Karpas-422 (cell line): ENCODE measurements around the gene ZNF692. TPM values are rescaled to one million over a fixed set of nuclear protein-coding genes. Genes with fewer than 3 reads are reported as not detected.
"Not testable (repeated sequence)": the region's sequence is repeated elsewhere in the genome, so short reads cannot be mapped to it uniquely, and the experiment has no call there.

ENCODE experiments used
- DNase-seq: peaks from one replicate; pipeline ENCODE4 v3.0.0-alpha.2; 2015
- H2AFZ ChIP-seq: fragments of 200-600 bp; sonication (generic); 2 replicates; pipeline ENCODE4 v1.6.1; 2014; ENCODE audit warnings: antibody characterized with exemption, low read length, mixed read lengths
- H3K27ac ChIP-seq: fragments of 200-600 bp; sonication (generic); 2 replicates; pipeline ENCODE4 v1.5.1; 2014; ENCODE audit warnings: mild to moderate bottlenecking, low read length, moderate library complexity
- H3K27me3 ChIP-seq: fragments of 200-600 bp; sonication (generic); 2 replicates; pipeline ENCODE4 v1.6.1; 2014; ENCODE audit warnings: low read length, mixed read lengths
- H3K36me3 ChIP-seq: fragments of 200-600 bp; sonication (generic); 2 replicates; pipeline ENCODE4 v1.6.1; 2014; ENCODE audit warnings: low read length, mixed read lengths; ENCODE audit not compliant: insufficient read depth
- H3K4me1 ChIP-seq: fragments of 200-600 bp; sonication (generic); 2 replicates; pipeline ENCODE4 v1.6.1; 2014; ENCODE audit warnings: mild to moderate bottlenecking, low read length, mixed read lengths
- H3K4me2 ChIP-seq: fragments of 200-600 bp; sonication (generic); 2 replicates; pipeline ENCODE4 v1.6.1; 2014; ENCODE audit warnings: low read length, low read depth, mild to moderate bottlenecking; ENCODE audit not compliant: poor library complexity, severe bottlenecking
- H3K4me3 ChIP-seq: fragments of 200-600 bp; sonication (generic); 2 replicates; pipeline ENCODE4 v1.5.1; 2014; ENCODE audit warnings: mild to moderate bottlenecking, antibody characterized with exemption, low read length, mixed read lengths
- H3K79me2 ChIP-seq: fragments of 200-600 bp; sonication (generic); 2 replicates; pipeline ENCODE4 v1.6.1; 2014; ENCODE audit warnings: mild to moderate bottlenecking, low read length, mixed read lengths
- H3K9ac ChIP-seq: fragments of 200-600 bp; sonication (generic); 2 replicates; pipeline ENCODE4 v1.6.0; 2014; ENCODE audit warnings: low read length
- H3K9me2 ChIP-seq: fragments of 200-600 bp; sonication (generic), shearing (Covaris generic); replicated peaks from 2 replicates; pipeline ENCODE4 v1.6.0; 2014; ENCODE audit warnings: mild to moderate bottlenecking, low read length, moderate library complexity; ENCODE audit not compliant: insufficient read depth
- H3K9me3 ChIP-seq: fragments of 300-700, 200-600 bp; sonication (generic); 2 replicates; pipeline ENCODE4 v1.6.1; 2014; ENCODE audit warnings: low read length, mixed read lengths
- H4K20me1 ChIP-seq: fragments of 200-600 bp; sonication (generic); 2 replicates; pipeline ENCODE4 v1.6.1; 2014; ENCODE audit warnings: mild to moderate bottlenecking, antibody characterized with exemption, low read length, low read depth; ENCODE audit not compliant: insufficient read depth
- total RNA-seq: library from RNA; depleted of rRNA; stranded (reverse); fragments of >200 nt; shearing (Covaris generic); gene quantifications from 2 replicates; pipeline ENCODE4 v1.2.3, GENCODE V29; 2014; ENCODE audit warnings: low replicate concordance

The ZNF692 gene
- total RNA-seq, 1 experiment from 2014 or later: 27.2 TPM

DNA sequence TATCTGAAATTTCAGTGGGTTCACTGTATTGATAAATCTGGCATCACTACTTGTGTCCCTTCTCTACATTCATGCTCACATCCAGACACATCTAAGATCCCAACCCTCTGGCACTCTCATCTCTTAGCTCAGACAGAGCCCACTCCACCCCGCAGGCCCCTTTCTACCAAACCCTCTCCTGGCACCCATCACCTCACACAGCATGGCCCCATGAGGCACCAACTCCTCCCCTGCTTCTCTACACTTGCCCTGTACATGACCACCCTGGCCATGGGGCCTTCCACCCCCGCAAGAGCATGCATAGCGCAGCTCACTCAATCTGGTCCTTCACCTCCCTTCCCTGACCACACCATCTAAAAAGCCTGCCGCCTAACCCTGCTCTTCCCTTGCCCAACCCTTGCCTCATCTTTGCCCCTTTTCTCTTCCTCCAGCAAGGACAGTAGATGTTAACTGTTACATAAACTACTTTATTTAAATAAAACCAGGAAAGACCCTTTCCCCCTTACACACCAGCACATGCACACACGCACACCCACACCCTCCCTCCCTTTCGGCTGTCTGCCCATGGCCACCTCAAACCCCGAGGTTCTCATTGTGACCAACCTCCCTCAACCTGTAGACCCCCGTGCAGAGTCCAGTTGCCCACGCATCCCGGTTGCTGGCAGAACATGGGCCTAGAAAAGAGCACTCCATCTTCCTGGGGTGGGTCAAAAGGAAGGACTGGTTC is 48.7 kb downstream of the ZNF692 start:
- Histone ChIP-seq H3K4me2 (no peak overlapping the region), H3K9me3 (no peaks in the 10 kb centered on the region), H3K9ac (no peak overlapping the region), H3K4me3 (no peak overlapping the region), H3K27ac (no peak overlapping the region), H3K4me1 (peaks cover 30% of the 10 kb centered on the region), H2AFZ (no peak overlapping the region), H3K9me2 (no peaks in the 10 kb centered on the region), H3K79me2 (no peaks in the 10 kb centered on the region), H3K27me3 (no peaks in the 10 kb centered on the region), H4K20me1 (no peaks in the 10 kb centered on the region), H3K36me3 (no peaks in the 10 kb centered on the region)
- DNase-seq: no peak

GRCh38 chr1:248808876-248809275 is 50.0 kb downstream of the ZNF692 start:
- Histone ChIP-seq H3K36me3 (no peaks in the 10 kb centered on the region), H3K4me2 (no peak overlapping the region), H3K9me3 (no peaks in the 10 kb centered on the region), H3K79me2 (no peaks in the 10 kb centered on the region), H3K4me1 (peaks cover 32% of the 10 kb centered on the region), H3K9me2 (no peaks in the 10 kb centered on the region), H3K4me3 (no peak overlapping the region), H3K27me3 (no peaks in the 10 kb centered on the region), H4K20me1 (no peaks in the 10 kb centered on the region), H2AFZ (no peak overlapping the region), H3K9ac (no peak overlapping the region), H3K27ac (no peak overlapping the region)
- DNase-seq: no peak

DNA sequence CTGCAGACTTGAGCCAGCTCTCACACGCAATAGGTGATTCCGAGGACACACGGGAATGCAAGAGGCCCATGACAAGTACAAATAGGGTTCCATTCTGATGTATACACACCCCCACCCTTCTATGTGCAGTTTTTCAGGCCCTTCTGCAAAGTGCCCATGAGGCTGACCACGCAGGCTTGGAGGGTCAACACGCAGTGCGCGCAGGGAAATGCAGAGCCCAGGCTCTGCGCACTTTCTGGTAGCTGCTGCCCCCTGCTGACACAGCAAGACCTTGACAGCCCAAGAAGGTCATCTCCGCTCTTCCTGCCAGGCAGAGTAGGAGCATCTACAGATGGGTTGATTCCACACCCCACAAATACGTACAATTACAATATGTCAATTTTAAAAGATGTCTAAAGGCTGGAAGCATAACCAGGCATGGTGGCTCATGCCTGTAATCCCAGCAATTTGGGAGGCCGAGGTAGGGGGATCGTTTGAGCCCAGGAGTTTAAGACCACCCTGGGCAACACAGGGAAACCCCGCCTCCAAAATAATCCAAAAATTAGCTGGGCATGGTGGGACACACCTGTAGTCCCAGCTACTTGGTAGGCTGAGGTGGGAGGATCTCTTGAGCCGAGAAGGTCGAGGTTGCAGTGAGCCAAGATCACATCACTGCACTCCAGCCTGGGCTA is 51.7 kb downstream of the ZNF692 start:
- H2AFZ ChIP-seq: no peak overlapping the region
- no peak overlapping the region for H3K27ac ChIP-seq
- peaks cover 30% of the 10 kb centered on the region for H3K4me1 ChIP-seq
- H3K9me3 ChIP-seq: no peaks in the 10 kb centered on the region
- no peaks in the 10 kb centered on the region for H4K20me1 ChIP-seq
- peak; percentile 85 for DNase-seq
- H3K4me3 ChIP-seq: no peak overlapping the region
- no peak overlapping the region for H3K9ac ChIP-seq
- H3K27me3 ChIP-seq: no peaks in the 10 kb centered on the region
- H3K9me2 ChIP-seq: no peaks in the 10 kb centered on the region
- H3K4me2 ChIP-seq: no peak overlapping the region
- H3K79me2 ChIP-seq: no peaks in the 10 kb centered on the region
- H3K36me3 ChIP-seq: no peaks in the 10 kb centered on the region

GRCh38 chr1:248805876-248806275 is 53.0 kb downstream of the ZNF692 start:
- H2AFZ ChIP-seq: peak overlapping the region; percentile 57; the same call in 1 of the 2 replicates
- H3K4me2 ChIP-seq: peak overlapping the region; percentile 92
- H3K9ac ChIP-seq: peak overlapping the region; percentile 75
- no peaks in the 10 kb centered on the region for H3K79me2 ChIP-seq
- peak overlapping the region; percentile 96 for H3K27ac ChIP-seq
- H3K27me3 ChIP-seq: no peaks in the 10 kb centered on the region
- H3K4me3 ChIP-seq: peak overlapping the region; percentile 64
- peak; percentile 51 for DNase-seq
- no peaks in the 10 kb centered on the region for H3K36me3 ChIP-seq
- H3K9me3 ChIP-seq: no peaks in the 10 kb centered on the region
- peaks cover 30% of the 10 kb centered on the region for H3K4me1 ChIP-seq
- no peaks in the 10 kb centered on the region for H3K9me2 ChIP-seq
- H4K20me1 ChIP-seq: no peaks in the 10 kb centered on the region

GRCh38 chr1:248804771-248805681 is 53.9 kb downstream of the ZNF692 start:
- DNase-seq: peak; percentile 94
- H3K9me2 ChIP-seq: no peaks in the 10 kb centered on the region
- H4K20me1 ChIP-seq: no peaks in the 10 kb centered on the region
- H3K27me3 ChIP-seq: no peaks in the 10 kb centered on the region
- peak overlapping the region; percentile 64 for H3K4me3 ChIP-seq
- H3K4me2 ChIP-seq: peak overlapping the region; percentile 92
- no peaks in the 10 kb centered on the region for H3K79me2 ChIP-seq
- H3K9me3 ChIP-seq: no peaks in the 10 kb centered on the region
- H3K36me3 ChIP-seq: no peaks in the 10 kb centered on the region
- peak overlapping the region; percentile 82 for H2AFZ ChIP-seq
- peaks cover 30% of the 10 kb centered on the region for H3K4me1 ChIP-seq
- H3K27ac ChIP-seq: peak overlapping the region; percentile 96
- peak overlapping the region; percentile 75 for H3K9ac ChIP-seq

DNA sequence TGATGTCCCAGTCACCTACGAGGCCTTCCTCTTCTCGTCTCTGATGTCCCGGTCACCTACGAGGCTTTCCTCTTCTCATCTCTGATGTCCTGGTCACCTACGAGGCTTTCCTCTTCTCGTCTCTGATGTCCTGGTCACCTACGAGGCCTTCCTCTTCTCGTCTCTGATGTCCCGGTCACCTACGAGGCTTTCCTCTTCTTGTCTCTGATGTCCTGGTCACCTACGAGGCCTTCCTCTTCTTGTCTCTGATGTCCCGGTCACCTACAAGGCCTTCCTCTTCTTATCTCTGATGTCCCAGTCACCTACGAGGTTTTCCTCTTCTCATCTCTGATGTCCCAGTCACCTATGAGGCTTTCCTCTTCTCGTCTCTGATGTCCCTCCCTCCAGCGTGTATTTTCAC is 55.4 kb downstream of the ZNF692 start:
- not testable (repeated sequence) for H3K9ac ChIP-seq, H3K36me3 ChIP-seq, H3K27ac ChIP-seq, H3K27me3 ChIP-seq, H3K9me3 ChIP-seq, H2AFZ ChIP-seq, H3K4me2 ChIP-seq, H3K79me2 ChIP-seq, H3K9me2 ChIP-seq, DNase-seq, H3K4me3 ChIP-seq, H4K20me1 ChIP-seq
- H3K4me1 ChIP-seq: peaks cover 30% of the 10 kb centered on the region

GRCh38 chr1:248802454-248802853 is 56.4 kb downstream of the ZNF692 start:
- no peak overlapping the region for H3K27ac ChIP-seq
- H3K4me2 ChIP-seq: no peak overlapping the region
- DNase-seq: no peak
- peaks cover 30% of the 10 kb centered on the region for H3K4me1 ChIP-seq
- no peak overlapping the region for H3K9ac ChIP-seq
- no peaks in the 10 kb centered on the region for H3K36me3 ChIP-seq
- H3K79me2 ChIP-seq: no peaks in the 10 kb centered on the region
- H2AFZ ChIP-seq: no peak overlapping the region
- H3K27me3 ChIP-seq: no peaks in the 10 kb centered on the region
- no peak overlapping the region for H3K4me3 ChIP-seq
- no peaks in the 10 kb centered on the region for H3K9me3 ChIP-seq
- no peaks in the 10 kb centered on the region for H3K9me2 ChIP-seq
- no peaks in the 10 kb centered on the region for H4K20me1 ChIP-seq

DNA sequence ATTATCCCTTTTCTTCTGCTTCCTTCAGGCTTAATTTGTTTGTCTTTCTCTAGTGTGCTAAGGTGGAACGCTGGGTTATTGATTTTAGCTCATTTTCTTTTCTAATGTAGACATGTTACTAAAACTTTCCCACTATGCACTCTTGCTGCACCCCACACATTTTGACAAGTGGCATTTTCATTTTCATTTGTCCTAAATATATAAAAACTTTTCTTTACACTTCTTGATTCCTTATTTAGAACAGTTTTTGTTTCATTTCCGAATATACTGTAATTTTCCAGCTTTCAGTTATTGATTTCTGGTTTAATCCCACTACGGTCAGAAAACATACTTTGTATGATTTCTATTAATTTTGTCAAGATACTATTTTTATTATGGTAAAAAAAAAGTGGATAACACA is 58.4 kb downstream of the ZNF692 start:
- Histone ChIP-seq H3K4me1 (peaks cover 14% of the 10 kb centered on the region), H3K9ac (no peak overlapping the region), H2AFZ (no peak overlapping the region), H3K79me2 (no peaks in the 10 kb centered on the region), H3K4me2 (no peak overlapping the region), H3K4me3 (no peak overlapping the region), H3K9me2 (no peaks in the 10 kb centered on the region), H3K36me3 (no peaks in the 10 kb centered on the region), H3K9me3 (no peaks in the 10 kb centered on the region), H4K20me1 (no peaks in the 10 kb centered on the region), H3K27ac (no peak overlapping the region), H3K27me3 (no peaks in the 10 kb centered on the region)
- no peak for DNase-seq
